HG02973 (cell line): Measurements from ENCODE around the gene GLB1L.

ENCODE experiments used
- ATAC-seq: cut with Tn5 transposase; IDR thresholded peaks from one replicate; pipeline ENCODE4 v1.9.1; 2021; ENCODE audit warnings: moderate library complexity; ENCODE audit not compliant: unreplicated experiment

Gene GLB1L

GRCh38 chr2:219253753-219254589 lies 8.7 kb upstream of the GLB1L start, which contains the start of gene TUBA4A:
TUBA4A (minus strand) TSS chr2:219253918; CDS start chr2:219253858, 60 bp downstream.
- peak; percentile 52 for ATAC-seq

GRCh38 chr2:219252900-219253752 lies 7.9 kb upstream of the GLB1L start, which contains the start of gene TUBA4B:
TUBA4B (plus strand) TSS chr2:219253243; CDS start chr2:219253408, 165 bp downstream.
- ATAC-seq = no peak

GRCh38 chr2:219252570-219252899 lies 7.3 kb upstream of the GLB1L start:
- no peak for ATAC-seq

GRCh38 chr2:219252084-219252483 lies 6.8 kb upstream of the GLB1L start:
- ATAC-seq = no peak

- ATAC-seq = no peak
Observed at GRCh38 chr2:219251656-219252055, 6.4 kb upstream of the GLB1L start.

GRCh38 chr2:219250049-219250781 lies 5.0 kb upstream of the GLB1L start:
- ATAC-seq = no peak

GRCh38 chr2:219249203-219249980 lies 4.1 kb upstream of the GLB1L start:
- peak; percentile 32 for ATAC-seq

GRCh38 chr2:219248845-219249202 lies 3.6 kb upstream of the GLB1L start:
- ATAC-seq = no peak

GRCh38 chr2:219247678-219248642 lies 2.7 kb upstream of the GLB1L start:
- no peak for ATAC-seq

GRCh38 chr2:219246559-219246958 lies 1.3 kb upstream of the GLB1L start:
- no peak for ATAC-seq

GRCh38 chr2:219245899-219246230 lies 621 bp upstream of the GLB1L start:
- ATAC-seq = no peak

GRCh38 chr2:219244789-219245147 lies 476 bp downstream of the GLB1L start:
- no peak for ATAC-seq

- no peak for ATAC-seq
Observed at GRCh38 chr2:219243291-219243761, 1.9 kb downstream of the GLB1L start.

- no peak for ATAC-seq
Observed at GRCh38 chr2:219234331-219234730, 10.9 kb downstream of the GLB1L start.

GRCh38 chr2:219230059-219230540 lies 15.1 kb downstream of the GLB1L start:
- peak; percentile 16 for ATAC-seq

GRCh38 chr2:219229305-219230058 lies 15.8 kb downstream of the GLB1L start, which contains the start of the genes ANKZF1 and ATG9A:
ANKZF1 (plus strand) TSS chr2:219229806; CDS start chr2:219230258, 452 bp downstream.
ATG9A (minus strand) TSS chr2:219229636; CDS start chr2:219228024, 1,612 bp downstream.
- peak; percentile 95 for ATAC-seq

GRCh38 chr2:219228911-219229304 lies 16.3 kb downstream of the GLB1L start:
- ATAC-seq = no peak
